GDM1 (cell line): Measurements from ENCODE around the gene DHRS9.
A peak's percentile ranks its signal among the peaks of the same experiment; 100 is the strongest.
"Not testable (repeated sequence)": the region's sequence is repeated elsewhere in the genome, so short reads cannot be mapped to it uniquely, and the experiment has no call there.

ENCODE experiments used
- DNase-seq: peaks from one replicate; lab custom pipeline; 2025; lab: John Stamatoyannopoulos, UW

The DHRS9 gene

DNA sequence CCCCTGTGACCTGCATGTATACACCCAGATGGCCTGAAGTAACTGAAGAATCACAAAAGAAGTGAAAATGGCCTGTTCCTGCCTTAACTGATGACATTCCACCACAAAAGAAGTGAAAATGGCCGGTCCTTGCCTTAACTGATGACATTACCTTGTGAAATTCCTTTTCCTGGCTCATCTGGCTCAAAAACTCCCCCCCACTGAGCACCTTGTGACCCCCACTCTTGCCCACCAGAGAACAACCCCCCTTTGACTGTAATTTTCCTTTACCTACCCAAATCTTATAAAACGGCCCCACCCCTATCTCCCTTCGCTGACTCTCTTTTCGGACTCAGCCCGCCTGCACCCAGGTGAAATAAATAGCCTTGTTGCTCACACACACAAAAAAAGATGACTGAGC, 67.1 kb downstream of the DHRS9 start:
- DNase-seq: not testable (repeated sequence)

DNA sequence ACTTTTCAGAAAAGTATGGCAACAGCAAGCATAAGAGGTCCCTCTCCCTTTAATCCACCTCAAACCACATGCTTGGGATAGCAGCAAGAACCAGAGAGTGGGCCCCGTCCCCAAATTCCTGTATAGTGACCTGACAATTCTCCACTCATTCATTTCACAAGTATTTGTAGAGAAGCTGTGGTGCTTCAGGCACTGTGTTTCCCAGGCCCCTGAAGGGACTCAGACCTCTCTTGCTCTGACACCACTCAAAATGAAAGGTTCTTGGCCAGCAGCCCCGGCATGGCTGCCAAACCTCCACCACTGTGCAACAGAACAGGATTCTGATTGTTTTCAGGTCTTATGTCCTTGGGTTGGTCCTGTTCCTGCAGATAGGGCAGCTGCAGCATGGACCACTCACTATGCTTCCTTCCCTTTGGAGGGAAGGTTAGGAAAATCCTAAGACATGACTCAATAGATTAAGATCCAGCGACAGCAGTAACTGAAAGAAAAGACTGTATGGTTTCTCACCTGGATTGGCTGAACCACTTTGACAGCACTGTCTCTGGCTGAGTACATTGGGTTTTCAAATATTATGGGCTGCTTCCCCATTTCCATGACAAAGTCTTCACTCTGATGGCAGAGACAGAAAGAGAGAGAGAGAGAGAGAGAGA, 67.6 kb downstream of the DHRS9 start:
- no peak for DNase-seq

DNA sequence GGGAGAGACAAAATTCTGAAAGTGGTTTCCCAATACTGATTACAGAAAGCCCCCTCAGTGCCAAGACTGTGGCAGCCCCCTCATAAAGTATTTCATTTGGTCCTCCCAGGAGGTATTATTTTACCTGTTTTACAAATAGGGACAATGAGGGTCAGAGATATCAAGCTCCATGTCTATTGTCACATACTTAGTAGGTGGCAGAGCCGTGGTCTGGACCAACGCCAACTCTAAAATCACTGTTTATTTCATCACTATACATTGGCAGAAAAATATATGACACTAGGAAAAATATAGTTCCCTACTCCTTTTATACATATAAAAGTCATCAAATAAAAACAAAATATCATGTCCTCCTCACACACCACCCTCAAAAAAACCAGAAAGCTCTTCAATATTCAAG, 68.6 kb downstream of the DHRS9 start:
- no peak for DNase-seq

DNA sequence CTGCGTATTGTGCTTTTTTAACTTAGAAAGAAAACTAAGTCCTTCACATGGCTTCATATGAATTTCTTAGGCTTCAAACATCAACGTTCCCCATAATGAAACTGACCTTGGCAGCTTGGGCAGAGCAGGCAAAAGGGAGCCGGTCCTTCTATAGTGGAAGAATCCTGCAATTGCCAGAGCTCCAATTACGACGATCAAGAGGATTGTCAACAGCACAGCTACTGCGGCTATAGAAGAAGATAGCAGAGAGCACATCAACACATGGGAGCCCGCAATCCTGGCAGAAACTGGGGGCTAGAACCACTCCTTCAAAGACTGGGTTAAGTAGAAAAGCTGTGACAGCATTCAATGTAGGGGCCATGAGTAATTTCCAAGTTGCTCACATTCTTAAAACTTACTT, 69.8 kb downstream of the DHRS9 start:
- DNase-seq: no peak

DNA sequence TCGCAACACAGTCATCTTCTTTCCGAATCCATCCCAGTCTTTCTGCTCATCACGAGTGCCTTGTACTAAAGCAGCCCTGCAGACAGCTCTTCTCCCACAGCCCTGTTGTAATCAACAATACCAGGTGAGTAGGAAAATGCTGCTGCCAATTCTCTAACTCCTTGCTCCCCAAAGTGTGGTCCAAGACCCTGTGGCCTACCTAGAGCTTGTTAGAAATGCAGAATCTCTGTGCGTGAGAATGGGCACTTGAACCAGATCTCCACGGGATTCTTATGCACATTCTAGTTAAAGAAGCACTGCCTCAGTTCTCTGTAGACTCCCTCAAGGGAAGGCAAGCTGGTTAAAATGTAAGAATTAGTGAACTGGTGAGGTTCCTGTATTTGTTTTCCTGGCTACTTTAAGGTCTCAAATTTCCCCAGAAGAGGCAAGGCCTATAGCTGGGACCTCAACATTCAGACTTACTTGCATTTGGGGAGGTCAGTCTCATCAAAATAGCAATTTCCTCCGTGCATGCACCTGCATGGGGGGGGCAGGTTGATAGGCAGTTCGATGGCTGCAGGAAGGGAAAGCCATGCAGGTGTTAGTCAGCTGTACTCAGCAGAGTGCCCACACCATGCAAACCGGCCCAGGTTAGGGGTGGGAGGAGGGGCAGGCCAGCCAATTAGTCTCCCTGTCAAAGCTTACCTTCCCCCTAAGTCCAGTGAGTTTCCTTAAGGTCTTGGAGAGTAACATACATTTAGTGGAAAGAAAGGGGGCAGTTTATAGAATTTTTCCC, 70.8 kb downstream of the DHRS9 start:
- DNase-seq: no peak

DNA sequence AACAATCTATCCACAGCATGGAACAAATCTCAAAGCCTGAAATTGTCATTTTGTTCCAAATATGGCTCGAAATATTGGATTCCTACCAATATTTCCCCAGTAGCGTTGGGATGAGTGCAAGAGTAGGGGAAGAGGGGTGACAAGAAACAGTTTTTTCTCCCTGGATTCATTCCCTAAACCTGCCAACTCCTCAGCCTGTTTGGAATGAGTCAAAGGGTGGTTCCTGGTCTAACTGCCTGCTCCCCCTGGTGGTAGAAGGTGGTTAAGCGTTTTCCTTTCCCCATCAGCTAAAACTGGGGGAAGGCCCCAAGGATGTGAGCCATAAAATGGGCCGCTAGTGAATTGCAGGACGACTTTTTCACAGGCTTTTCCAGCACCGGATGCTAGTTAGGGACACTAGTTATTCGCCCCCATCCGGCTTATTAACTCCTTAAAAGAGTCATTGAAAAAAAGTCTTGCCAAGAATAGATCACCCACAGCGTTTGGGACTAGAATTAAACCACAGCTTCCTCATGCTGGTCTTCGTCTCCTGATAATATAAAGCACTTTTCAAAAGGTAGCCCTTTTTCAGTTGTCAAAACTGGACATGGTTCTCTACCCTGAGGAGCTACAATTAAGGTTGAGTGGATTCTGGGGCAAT, 72.5 kb downstream of the DHRS9 start:
- peak; percentile 18 for DNase-seq

DNA sequence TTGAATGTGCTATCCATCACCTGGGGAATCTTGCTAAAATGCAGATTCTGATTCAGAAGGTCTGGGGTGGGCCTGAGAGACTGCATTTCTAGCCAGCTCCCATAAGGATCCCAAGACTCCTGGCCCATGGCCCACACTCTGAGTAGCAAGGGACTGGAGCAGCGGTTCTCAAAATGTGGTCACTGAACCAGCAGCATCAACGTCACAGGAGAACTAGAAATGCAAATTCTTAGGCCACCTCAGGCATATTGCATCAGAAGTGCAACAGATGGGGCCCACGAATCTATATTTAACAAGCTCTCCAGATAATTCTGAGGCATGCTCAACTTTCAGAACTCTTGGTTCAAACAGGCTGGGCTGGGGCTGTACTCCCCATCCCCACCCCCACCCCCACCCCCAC, 74.6 kb downstream of the DHRS9 start:
- no peak for DNase-seq
